Naive B cell (primary cell): ENCODE data around the gene SPHK2. TPM values are rescaled to one million over a fixed set of nuclear protein-coding genes. Genes with fewer than 3 reads are reported as not detected.
"Not testable (repeated sequence)": the region's sequence is repeated elsewhere in the genome, so short reads cannot be mapped to it uniquely, and the experiment has no call there.

Experiments
- ATAC-seq, 2 donors: fragments of 150-1000 bp; cut with Tn5 transposase; 2 replicates each; pipeline ENCODE4 v1.10.0; 2021; ENCODE audit warnings: low read depth in 2 of 2, mild to moderate bottlenecking in 2 of 2, moderate library complexity in 2 of 2
- DNase-seq: peaks from one replicate; pipeline ENCODE4 v3.0.0; 2022
- H3K27ac Mint-ChIP-seq, 6 donors: one replicate each; pipeline ENCODE4 v1.8.0; 2020 to 2022; ENCODE audit warnings: mild to moderate bottlenecking in 6 of 6, mixed read lengths in 6 of 6, moderate library complexity in 5 of 6, inconsistent platforms in 2 of 6
- H3K27me3 Mint-ChIP-seq, 3 donors: one replicate each; pipeline ENCODE4 v1.8.0; 2021 to 2022; ENCODE audit warnings: mixed read lengths in 3 of 3, mild to moderate bottlenecking in 1 of 3
- H3K36me3 Mint-ChIP-seq, 2 donors: one replicate each; pipeline ENCODE4 v1.8.0; 2020 to 2022; ENCODE audit warnings: mixed read lengths in 2 of 2, inconsistent platforms in 1 of 2, mild to moderate bottlenecking in 1 of 2
- H3K4me1 Mint-ChIP-seq, 3 donors: one replicate each; pipeline ENCODE4 v1.8.0; 2020 to 2022; ENCODE audit warnings: mixed read lengths in 3 of 3, inconsistent platforms in 1 of 3, mild to moderate bottlenecking in 1 of 3, moderate library complexity in 1 of 3
- H3K4me3 Mint-ChIP-seq, 8 donors: one replicate each; pipeline ENCODE4 v1.8.0; 2020 to 2022; ENCODE audit warnings: mild to moderate bottlenecking in 8 of 8, mixed read lengths in 8 of 8, moderate library complexity in 8 of 8, inconsistent platforms in 2 of 8
- H3K9me3 Mint-ChIP-seq, 7 donors: one replicate each; pipeline ENCODE4 v1.8.0; 2020 to 2022; ENCODE audit warnings: mixed read lengths in 7 of 7, mild to moderate bottlenecking in 5 of 7, inconsistent platforms in 2 of 7, moderate library complexity in 1 of 7
- polyA plus RNA-seq, 6 donors: library from polyadenylated mRNA; unstranded; fragments of 300-500 nt; fragmentation: Illumina TruSeq; gene quantifications; one replicate each; pipeline ENCODE4 v1.2.3, GENCODE V29; 2021; ENCODE audit warnings: low read depth in 6 of 6

SPHK2 gene
- polyA plus RNA-seq, 6 donors from 2014 or later, result 5.6 to 16.5 (median 10.8) TPM

GRCh38 chr19:48654299-48655059 lies 35.2 kb downstream of the SPHK2 start:
- Mint-ChIP-seq H3K27ac (peak overlapping the region in 5 of 6 donors; percentile 41 to 96 (median 91)), H3K9me3 (no peaks in the 10 kb centered on the region), H3K4me3 (peak overlapping the region in 1 of 8 donors; percentile 60), H3K27me3 (no peaks in the 10 kb centered on the region), H3K36me3 (no peaks in the 10 kb centered on the region), H3K4me1 (peaks cover 13 to 30% (median 29%) of the 10 kb centered on the region in 3 donors)
- DNase-seq (no peak), ATAC-seq (no peak)

DNA sequence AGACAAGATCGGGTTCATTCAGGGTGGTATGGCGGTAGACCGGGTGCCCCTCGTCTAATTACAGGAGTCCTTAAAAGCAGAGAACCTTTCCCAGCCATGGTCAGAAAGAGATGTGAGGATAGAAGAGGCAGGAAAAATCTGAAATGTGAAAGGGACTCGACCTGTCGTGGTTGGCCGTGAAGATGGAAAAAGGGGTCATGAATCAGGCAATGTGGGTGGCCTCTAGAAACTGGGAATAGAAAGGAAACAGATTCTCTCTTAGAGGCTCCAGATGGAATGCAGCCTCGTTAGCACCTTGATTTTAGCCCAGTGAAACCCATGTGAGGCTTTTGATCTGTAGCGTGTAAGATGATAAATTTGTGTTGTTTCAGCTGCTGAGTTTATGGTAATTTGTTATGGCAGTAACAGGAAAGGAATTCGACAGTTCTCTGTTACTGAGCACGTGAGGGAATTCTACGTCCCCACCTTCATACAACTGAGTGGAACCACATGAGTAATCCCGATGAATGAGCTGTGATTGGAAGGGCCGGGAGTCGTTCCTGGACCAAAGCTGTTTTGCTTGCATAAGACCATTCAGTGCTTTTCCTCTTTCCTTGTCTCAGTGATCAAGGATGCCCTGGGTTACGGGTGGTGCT lies 37.7 kb downstream of the SPHK2 start:
- Mint-ChIP-seq H3K9me3 (no peaks in the 10 kb centered on the region), H3K4me1 (peaks cover 18 to 31% (median 25%) of the 10 kb centered on the region in 3 donors), H3K4me3 (no peak overlapping the region), H3K27ac (peak overlapping the region in 2 of 6 donors; percentile 5 to 82), H3K36me3 (no peaks in the 10 kb centered on the region), H3K27me3 (no peaks in the 10 kb centered on the region)
- DNase-seq (no peak), ATAC-seq (no peak)

- ATAC-seq, H3K9me3 Mint-ChIP-seq, H3K27me3 Mint-ChIP-seq, H3K36me3 Mint-ChIP-seq, DNase-seq: not testable (repeated sequence)
- Mint-ChIP-seq H3K4me1 (peaks cover 13 to 26% (median 21%) of the 10 kb centered on the region in 3 donors), H3K4me3 (peak overlapping the region in 1 of 8 donors; percentile 10), H3K27ac (peak overlapping the region in 1 of 6 donors; percentile 37)
Measured at GRCh38 chr19:48657828-48658227, 38.5 kb downstream of the SPHK2 start.

DNA sequence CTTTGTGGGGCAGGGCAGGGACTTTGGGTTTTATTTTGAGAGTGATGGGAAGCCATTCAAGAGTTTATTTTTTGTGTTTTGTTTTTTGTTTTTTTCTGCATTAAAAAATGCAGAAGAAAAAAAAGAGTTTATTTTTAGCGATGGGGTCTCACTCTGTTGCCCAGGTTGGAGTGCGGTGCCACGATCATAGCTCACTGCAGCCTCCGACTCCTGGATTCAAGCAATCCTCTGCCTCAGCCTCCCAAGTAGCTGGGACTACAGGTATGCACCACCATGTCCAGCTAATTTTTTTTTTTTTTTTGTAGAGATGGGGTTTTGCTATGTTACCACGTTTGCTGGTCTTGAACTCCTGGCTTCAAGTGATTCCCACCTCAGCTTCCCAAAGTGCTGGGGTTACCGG lies 39.2 kb downstream of the SPHK2 start:
- ATAC-seq (no peak), DNase-seq (no peak)
- peak overlapping the region in 2 of 8 donors; percentile 15 to 45 for H3K4me3 Mint-ChIP-seq
- H3K36me3 Mint-ChIP-seq, result no peaks in the 10 kb centered on the region
- peaks cover 13 to 22% (median 19%) of the 10 kb centered on the region in 3 donors for H3K4me1 Mint-ChIP-seq
- H3K9me3 Mint-ChIP-seq, result no peaks in the 10 kb centered on the region
- H3K27me3 Mint-ChIP-seq, result no peaks in the 10 kb centered on the region
- peak overlapping the region in 2 of 6 donors; percentile 53 to 60 for H3K27ac Mint-ChIP-seq

DNA sequence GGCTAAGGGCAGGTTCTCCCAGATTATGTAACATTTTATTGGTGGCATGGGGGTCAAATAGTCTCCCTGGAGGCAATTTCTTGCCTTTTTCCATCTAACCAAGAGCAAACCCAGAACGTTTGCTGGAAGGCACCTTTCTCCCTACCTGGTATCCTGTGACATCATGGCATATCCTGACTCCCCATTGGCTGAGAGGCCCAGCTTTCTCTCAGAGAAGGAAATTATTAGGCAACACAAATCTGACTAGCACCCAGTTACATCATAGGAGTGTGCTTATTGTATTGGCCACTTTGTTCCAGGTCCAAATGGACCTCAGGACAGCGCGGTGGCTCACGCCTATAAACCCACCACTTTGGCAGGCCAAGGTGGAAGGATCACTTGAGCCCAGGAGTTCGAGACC lies 40.5 kb downstream of the SPHK2 start:
- H3K36me3 Mint-ChIP-seq, result no peaks in the 10 kb centered on the region
- peak overlapping the region in 2 of 8 donors; percentile 15 to 39 for H3K4me3 Mint-ChIP-seq
- DNase-seq (peak; percentile 31), ATAC-seq (peak; percentile 14 to 27)
- peaks cover 9 to 19% (median 19%) of the 10 kb centered on the region in 3 donors for H3K4me1 Mint-ChIP-seq
- no peaks in the 10 kb centered on the region for H3K27me3 Mint-ChIP-seq
- H3K9me3 Mint-ChIP-seq, result no peaks in the 10 kb centered on the region
- H3K27ac Mint-ChIP-seq, result peak overlapping the region in 2 of 6 donors; percentile 20 to 50

DNA sequence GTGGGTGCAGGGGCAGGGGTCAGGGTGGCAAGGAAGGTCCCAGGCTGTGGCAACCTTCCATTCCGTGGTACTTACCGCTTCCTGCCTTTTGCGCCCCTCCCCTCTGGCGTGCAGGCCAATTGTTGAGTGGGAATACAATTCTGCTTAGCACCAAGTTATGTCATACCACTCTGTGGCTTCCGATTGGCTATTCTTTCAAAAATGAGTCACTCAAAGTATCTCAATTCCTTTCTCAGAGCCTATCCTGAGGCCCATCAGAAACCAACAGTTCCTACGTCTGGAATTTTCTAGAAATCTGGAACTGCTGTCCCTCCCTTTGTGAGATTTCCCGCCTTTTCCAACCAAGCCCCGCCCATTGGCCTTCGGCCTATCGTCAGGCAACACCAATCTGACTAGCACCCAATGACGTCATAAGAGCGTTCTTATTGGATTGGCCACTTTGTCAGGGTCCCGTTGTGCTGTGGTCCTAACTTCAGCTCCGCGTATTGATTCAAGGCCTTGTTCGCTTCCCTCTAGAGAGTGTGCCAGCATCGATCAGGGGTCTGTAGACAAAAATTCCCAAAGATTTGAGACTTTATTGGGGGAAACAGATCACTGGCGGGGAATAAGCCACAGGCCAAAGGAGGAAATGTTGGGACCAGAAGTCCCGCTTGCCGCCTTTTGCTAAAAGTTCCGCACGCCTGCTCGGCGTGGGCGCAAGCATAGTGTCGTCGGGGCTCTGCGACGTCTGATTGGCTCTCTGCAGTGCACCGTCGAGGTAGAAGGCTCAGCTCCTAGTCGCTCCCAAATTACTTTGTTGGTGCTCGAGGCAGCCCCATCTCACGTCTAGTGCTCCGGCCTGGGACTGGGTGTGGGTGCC lies 41.8 kb downstream of the SPHK2 start:
- Mint-ChIP-seq H3K36me3 (no peaks in the 10 kb centered on the region), H3K9me3 (no peaks in the 10 kb centered on the region), H3K27me3 (no peaks in the 10 kb centered on the region), H3K4me1 (peaks cover 9 to 19% (median 16%) of the 10 kb centered on the region in 3 donors), H3K27ac (peak overlapping the region; percentile 99 to 100 (median 99)), H3K4me3 (peak overlapping the region; percentile 72 to 94 (median 90))
- DNase-seq, result peak; percentile 89
- peak; percentile 93 to 95 for ATAC-seq

GRCh38 chr19:48661711-48662090 lies 42.4 kb downstream of the SPHK2 start:
- Mint-ChIP-seq H3K27ac (peak overlapping the region in 1 of 6 donors; percentile 73), H3K9me3 (no peaks in the 10 kb centered on the region), H3K36me3 (no peaks in the 10 kb centered on the region), H3K4me1 (peaks cover 9 to 19% (median 16%) of the 10 kb centered on the region in 3 donors), H3K27me3 (no peaks in the 10 kb centered on the region), H3K4me3 (no peak overlapping the region)
- ATAC-seq (no peak), DNase-seq (no peak)

- DNase-seq (no peak), ATAC-seq (no peak)
- H3K27ac Mint-ChIP-seq, result no peak overlapping the region
- H3K36me3 Mint-ChIP-seq, result no peaks in the 10 kb centered on the region
- H3K4me3 Mint-ChIP-seq, result no peak overlapping the region
- no peaks in the 10 kb centered on the region for H3K27me3 Mint-ChIP-seq
- peaks cover 9 to 19% (median 12%) of the 10 kb centered on the region in 3 donors for H3K4me1 Mint-ChIP-seq
- peaks cover 0 to 1% (median 0%) of the 10 kb centered on the region in 7 donors for H3K9me3 Mint-ChIP-seq
Measured at GRCh38 chr19:48663667-48664066, 44.4 kb downstream of the SPHK2 start.

GRCh38 chr19:48664476-48664875 lies 45.2 kb downstream of the SPHK2 start:
- Mint-ChIP-seq H3K27ac (no peak overlapping the region), H3K4me3 (no peak overlapping the region), H3K9me3 (peaks cover 0 to 6% (median 0%) of the 10 kb centered on the region in 7 donors), H3K27me3 (no peaks in the 10 kb centered on the region), H3K36me3 (no peaks in the 10 kb centered on the region), H3K4me1 (peaks cover 9 to 20% (median 12%) of the 10 kb centered on the region in 3 donors)
- ATAC-seq (no peak), DNase-seq (no peak)

GRCh38 chr19:48665786-48666185 lies 46.5 kb downstream of the SPHK2 start:
- no peak overlapping the region for H3K27ac Mint-ChIP-seq
- no peak for DNase-seq
- H3K27me3 Mint-ChIP-seq, result no peaks in the 10 kb centered on the region
- H3K4me3 Mint-ChIP-seq, result no peak overlapping the region
- no peak for ATAC-seq
- H3K36me3 Mint-ChIP-seq, result no peaks in the 10 kb centered on the region
- H3K9me3 Mint-ChIP-seq, result peaks cover 0 to 12% (median 0%) of the 10 kb centered on the region in 7 donors
- H3K4me1 Mint-ChIP-seq, result peaks cover 10 to 19% (median 15%) of the 10 kb centered on the region in 3 donors

DNA sequence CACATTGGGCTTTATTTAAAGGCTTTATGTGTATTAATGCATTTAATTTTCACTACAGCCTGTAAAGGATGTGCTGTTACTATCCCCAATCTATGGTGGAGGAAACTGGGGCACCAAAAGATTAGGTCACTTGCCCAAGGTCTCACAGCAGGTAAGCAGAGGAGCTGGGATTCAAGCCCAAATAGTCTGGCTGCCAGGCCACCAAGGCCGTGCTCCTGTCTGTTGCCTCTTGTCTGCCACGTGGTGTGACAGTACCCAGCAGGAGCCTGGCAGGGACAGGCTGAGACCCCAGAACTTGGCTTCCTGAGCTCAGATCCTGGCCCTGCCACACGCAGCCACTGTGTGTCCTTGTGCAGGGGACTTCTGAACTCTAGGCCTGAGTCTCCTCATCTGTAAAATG lies 49.0 kb downstream of the SPHK2 start:
- H3K27me3 Mint-ChIP-seq, result no peaks in the 10 kb centered on the region

DNA sequence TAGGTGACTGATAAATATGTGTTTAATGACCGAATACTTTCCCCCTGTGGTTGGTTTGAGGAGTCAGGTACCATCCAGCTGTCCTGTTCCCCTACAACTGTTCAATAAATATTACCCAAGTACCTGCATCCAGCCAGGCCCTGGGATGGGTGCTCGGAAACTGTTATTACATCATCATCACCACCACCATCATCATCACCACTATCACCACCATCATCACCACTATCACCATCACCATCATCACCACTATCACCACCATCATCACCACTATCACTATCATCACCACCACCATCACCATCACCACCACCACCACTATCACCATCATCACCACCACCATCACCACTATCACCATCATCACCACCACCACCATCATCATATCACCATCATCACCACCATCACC lies 49.5 kb downstream of the SPHK2 start:
- Mint-ChIP-seq H3K4me3 (no peak overlapping the region), H3K36me3 (no peaks in the 10 kb centered on the region), H3K27ac (peak overlapping the region in 3 of 6 donors; percentile 4 to 90 (median 54)), H3K9me3 (peaks cover 0 to 12% (median 0%) of the 10 kb centered on the region in 7 donors), H3K4me1 (peaks cover 5 to 10% (median 7%) of the 10 kb centered on the region in 3 donors), H3K27me3 (no peaks in the 10 kb centered on the region)
- no peak for DNase-seq
- no peak for ATAC-seq

More for the DNA sequence above, 49.0 kb downstream of the SPHK2 start:
- peaks cover 0 to 12% (median 0%) of the 10 kb centered on the region in 7 donors for H3K9me3 Mint-ChIP-seq
- no peak overlapping the region for H3K4me3 Mint-ChIP-seq
- no peaks in the 10 kb centered on the region for H3K36me3 Mint-ChIP-seq
- peaks cover 5 to 10% (median 7%) of the 10 kb centered on the region in 3 donors for H3K4me1 Mint-ChIP-seq
- DNase-seq (no peak), ATAC-seq (no peak)
- H3K27ac Mint-ChIP-seq, result no peak overlapping the region
